H1 (cell line): ENCODE measurements around the gene SMYD3. TPM values are rescaled to one million over a fixed set of nuclear protein-coding genes. Genes with fewer than 3 reads are reported as not detected.

Experiments
- CTCF ChIA-PET: fragments of 300-600 bp; sonication (Branson Sonifier 250); formaldehyde crosslinking; loops from one replicate; lab custom pipeline; 2021; ENCODE audit not compliant: partially characterized antibody; lab: Charles Lee
- POLR2A ChIA-PET: fragments of 300-600 bp; sonication (Branson Sonifier 250); formaldehyde crosslinking; loops from one replicate; lab custom pipeline; 2021; ENCODE audit warnings: inconsistent platforms; ENCODE audit not compliant: partially characterized antibody; lab: Charles Lee
- DNase-seq, 2 experiments: peaks; one replicate each; pipeline versions ENCODE4 v3.0.0 to v3.0.0-alpha.2; 2010 to 2022; ENCODE audit warnings: low spot score in 2 of 2, low read depth in 1 of 2, mixed read lengths in 1 of 2
- FAIRE-seq: peaks from 2 replicates; lab custom pipeline; 2011; peaks lifted over from hg19 to GRCh38; lab: Jason Lieb, UNC
- H2AFZ ChIP-seq: 2 replicates; pipeline ENCODE4 v1.8.1; 2012; ENCODE audit warnings: low read length, inconsistent platforms
- H2AK5ac ChIP-seq: 2 replicates; pipeline ENCODE4 v1.6.1; 2013; ENCODE audit warnings: low read depth, low read length
- H2BK120ac ChIP-seq: replicated peaks from 2 replicates; pipeline ENCODE3; 2013; ENCODE audit warnings: low read depth, low read length, inconsistent platforms
- H2BK12ac ChIP-seq: 2 replicates; pipeline ENCODE4 v1.6.1; 2013; ENCODE audit warnings: low read depth, low read length
- H2BK15ac ChIP-seq: 2 replicates; pipeline ENCODE4 v1.6.1; 2013; ENCODE audit warnings: low read length
- H2BK20ac ChIP-seq: 2 replicates; pipeline ENCODE4 v1.6.1; 2013; ENCODE audit warnings: low read length
- H2BK5ac ChIP-seq: 2 replicates; pipeline ENCODE4 v1.6.1; 2013; ENCODE audit warnings: low read depth, low read length
- H3K14ac ChIP-seq: 2 replicates; pipeline ENCODE4 v1.6.1; 2013; ENCODE audit warnings: inconsistent platforms; ENCODE audit not compliant: insufficient read length
- H3K18ac ChIP-seq: 2 replicates; pipeline ENCODE4 v1.6.1; 2013; ENCODE audit warnings: low read length; ENCODE audit errors: extremely low read depth
- H3K23ac ChIP-seq: 2 replicates; pipeline ENCODE4 v1.6.1; 2013; ENCODE audit warnings: inconsistent platforms; ENCODE audit not compliant: insufficient read length
- H3K23me2 ChIP-seq: 2 replicates; pipeline ENCODE4 v1.6.1; 2013; ENCODE audit warnings: low read depth, low read length
- H3K27ac ChIP-seq: 2 replicates; pipeline ENCODE4 v1.6.1; 2011; ENCODE audit warnings: low read depth, low read length, inconsistent platforms
- H3K27me3 ChIP-seq, 4 experiments: replicated peaks in 1 of 4; 1 replicate in 1 of 4; 2 replicates in 3 of 4; pipeline versions ENCODE4 v1.6.1 to v1.8.1; 2011 to 2013; ENCODE audit warnings: low read length in 3 of 4, mild to moderate bottlenecking in 3 of 4, inconsistent platforms in 2 of 4, mixed read lengths in 2 of 4, moderate library complexity in 1 of 4; ENCODE audit not compliant: control insufficient read depth in 3 of 4, insufficient read depth in 3 of 4; ENCODE audit errors: extremely low read depth in 1 of 4
- H3K36me3 ChIP-seq, 4 experiments: 2 replicates each; pipeline versions ENCODE4 v1.6.1 to v1.8.1; 2011 to 2013; ENCODE audit warnings: mild to moderate bottlenecking in 4 of 4, low read length in 3 of 4, moderate library complexity in 2 of 4, control low read depth in 1 of 4, inconsistent platforms in 1 of 4; ENCODE audit not compliant: insufficient read depth in 4 of 4, control insufficient read depth in 2 of 4
- H3K4ac ChIP-seq: replicated peaks from 2 replicates; pipeline ENCODE3; 2013; ENCODE audit warnings: low read length, low read depth, mixed read lengths, inconsistent platforms; ENCODE audit not compliant: insufficient read length
- H3K4me1 ChIP-seq, 4 experiments: replicated peaks in 1 of 4; 1 replicate in 1 of 4; 2 replicates in 3 of 4; pipeline versions ENCODE4 v1.6.1 to v1.8.1; 2011 to 2013; ENCODE audit warnings: low read length in 3 of 4, inconsistent platforms in 2 of 4, mixed read lengths in 1 of 4; ENCODE audit not compliant: insufficient read depth in 4 of 4, control insufficient read depth in 3 of 4
- H3K4me2 ChIP-seq, 2 experiments: 2 replicates each; pipeline versions ENCODE4 v1.6.1 to v1.8.1; 2011 to 2013; ENCODE audit warnings: low read depth in 2 of 2, low read length in 2 of 2, control low read depth in 1 of 2, inconsistent platforms in 1 of 2, mild to moderate bottlenecking in 1 of 2; ENCODE audit not compliant: insufficient read depth in 1 of 2
- H3K4me3 ChIP-seq, 4 experiments: fragments of 200-600, 300-600 bp in 1 of 4; sonication (generic), shearing (Covaris generic), sonication (Bioruptor Twin) in 1 of 4; 2 replicates each; pipeline versions ENCODE4 v1.5.1 to v1.8.1; 2011 to 2016; ENCODE audit warnings: low read length in 4 of 4, low read depth in 3 of 4, control low read depth in 2 of 4, inconsistent platforms in 2 of 4, mild to moderate bottlenecking in 2 of 4, mixed read lengths in 1 of 4, moderate library complexity in 1 of 4; ENCODE audit not compliant: insufficient read depth in 2 of 4; ENCODE audit errors: extremely low read depth in 1 of 4
- H3K56ac ChIP-seq: replicated peaks from 2 replicates; pipeline ENCODE3; 2013; ENCODE audit warnings: low read depth, mild to moderate bottlenecking, mixed read lengths, low read length, inconsistent platforms; ENCODE audit not compliant: insufficient read length
- H3K79me1 ChIP-seq: 2 replicates; pipeline ENCODE4 v1.6.1; 2013; ENCODE audit warnings: low read depth, low read length, control low read depth
- H3K79me2 ChIP-seq, 2 experiments: 2 replicates each; pipeline versions ENCODE4 v1.6.1 to v1.8.1; 2012 to 2013; ENCODE audit warnings: low read length in 2 of 2, mild to moderate bottlenecking in 2 of 2, inconsistent platforms in 1 of 2; ENCODE audit not compliant: insufficient read depth in 2 of 2, control insufficient read depth in 1 of 2
- H3K9ac ChIP-seq, 4 experiments: replicated peaks in 1 of 4; 1 replicate in 1 of 4; 2 replicates in 3 of 4; pipeline versions ENCODE4 v1.6.1 to v1.8.1; 2011 to 2013; ENCODE audit warnings: low read depth in 3 of 4, low read length in 3 of 4, control low read depth in 2 of 4, mild to moderate bottlenecking in 2 of 4, moderate library complexity in 2 of 4, inconsistent platforms in 1 of 4; ENCODE audit errors: extremely low read depth in 1 of 4
- H3K9me3 ChIP-seq, 2 experiments: 2 replicates each; pipeline versions ENCODE4 v1.6.1 to v1.8.1; 2012 to 2013; ENCODE audit warnings: mild to moderate bottlenecking in 2 of 2, moderate library complexity in 2 of 2, control low read depth in 1 of 2, inconsistent platforms in 1 of 2, low read depth in 1 of 2, low read length in 1 of 2, mixed read lengths in 1 of 2; ENCODE audit not compliant: insufficient read depth in 2 of 2
- H4K20me1 ChIP-seq, 2 experiments: replicated peaks in 1 of 2; 2 replicates each; pipeline versions ENCODE3 to v1.8.1; 2011 to 2013; ENCODE audit warnings: inconsistent platforms in 2 of 2, low read length in 2 of 2, mild to moderate bottlenecking in 1 of 2; ENCODE audit not compliant: insufficient read depth in 2 of 2, control insufficient read depth in 1 of 2
- H4K5ac ChIP-seq: 2 replicates; pipeline ENCODE4 v1.6.1; 2013; ENCODE audit warnings: low read length, low read depth, mixed read lengths, inconsistent platforms; ENCODE audit not compliant: insufficient read length
- H4K8ac ChIP-seq: 2 replicates; pipeline ENCODE4 v1.8.0; 2013; ENCODE audit warnings: mild to moderate bottlenecking, moderate library complexity, low read length, inconsistent platforms; ENCODE audit not compliant: insufficient read depth; ENCODE audit errors: extremely low read depth
- H4K91ac ChIP-seq: replicated peaks from 2 replicates; pipeline ENCODE3; 2013; ENCODE audit warnings: low read length, mixed read lengths, inconsistent platforms; ENCODE audit not compliant: insufficient read length
- CHD1 ChIP-seq: IDR thresholded peaks from 2 replicates; pipeline ENCODE4 v1.6.1; 2012; ENCODE audit warnings: low read depth, low read length, improper control_type of control experiment
- HDAC2 ChIP-seq, 2 experiments: fragments of 300-600 bp in 1 of 2; sonication (generic) in 1 of 2; IDR thresholded peaks; 2 replicates each; pipeline ENCODE4 v1.6.1; 2011 to 2012; ENCODE audit warnings: low read depth in 2 of 2, low read length in 2 of 2, mild to moderate bottlenecking in 2 of 2, moderate library complexity in 2 of 2, borderline replicate concordance in 1 of 2, inconsistent platforms in 1 of 2
- POLR2A ChIP-seq, 2 experiments: IDR thresholded peaks; 1 replicate in 1 of 2; 2 replicates in 1 of 2; pipeline ENCODE4 v1.6.1; 2011; ENCODE audit warnings: low read depth in 2 of 2, low read length in 2 of 2, mild to moderate bottlenecking in 2 of 2; ENCODE audit errors: control extremely low read depth in 1 of 2
- SIX5 ChIP-seq: IDR thresholded peaks from 2 replicates; pipeline ENCODE4 v1.6.1; 2011; ENCODE audit warnings: mild to moderate bottlenecking, low read depth, low read length
- SP1 ChIP-seq: IDR thresholded peaks from 2 replicates; pipeline ENCODE4 v1.6.1; 2011; ENCODE audit warnings: low read depth, low read length
- TBP ChIP-seq: IDR thresholded peaks from 2 replicates; pipeline ENCODE4 v1.6.1; 2011; ENCODE audit warnings: low read depth, low read length, improper control_type of control experiment
- WGBS, 2 experiments: shearing (Covaris generic) in 1 of 2; methylation state at CpG; one replicate each; pipeline versions ENCODE4 v1.1.6 to v1.1.7; 2013 to 2015; ENCODE audit warnings: low lambda C conversion rate in 2 of 2, mixed read lengths in 2 of 2, inconsistent platforms in 1 of 2, low coverage in 1 of 2, missing lambda C conversion rate in 1 of 2; ENCODE audit not compliant: insufficient replicate concordance in 2 of 2, insufficient coverage in 1 of 2, insufficient read length in 1 of 2; ENCODE audit errors: extremely low coverage in 1 of 2, missing lambda C conversion rate in 1 of 2; 5-methylcytosine and 5-hydroxymethylcytosine counted together
- polyA plus RNA-seq, 7 experiments: library from polyadenylated mRNA; depleted of rRNA in 3 of 7; stranded (reverse) in 5 of 7; unstranded in 2 of 7; fragments of >200 nt in 5 of 7; fragments of 200-250 nt in 2 of 7; gene quantifications; 1 replicate in 5 of 7; 2 replicates in 1 of 7; 4 replicates in 1 of 7; pipeline versions ENCODE4 v1.2.1 to v1.2.3, GENCODE V29; 2011 to 2013; ENCODE audit warnings: missing spikeins in 2 of 7, mixed read lengths in 2 of 7
- total RNA-seq: library from RNA; stranded (reverse); fragmentation: NEBNext Ultra II Directional; extraction: Animal tissue kit (Norgen Biotek cat#: 25700); gene quantifications from 2 replicates; pipeline ENCODE4 v1.2.1, GENCODE V29; 2021
- TF ChIP-seq, protein P1 (sequence below), 3 experiments: IDR thresholded peaks; 1 replicate in 2 of 3; 2 replicates in 1 of 3; pipeline versions ENCODE4 v1.5.1 to v1.6.1; 2011; ENCODE audit warnings: low read length in 3 of 3, mild to moderate bottlenecking in 3 of 3, inconsistent platforms in 2 of 3, low read depth in 1 of 3, moderate library complexity in 1 of 3; ENCODE audit not compliant: insufficient read depth in 1 of 3; ENCODE audit errors: control extremely low read depth in 1 of 3

The SMYD3 gene
- total and polyA plus RNA-seq, 2 of the 8 experiments (the other 6 are each of a cell fraction or from before 2014, with no cell fraction given), result 17.3 to 25.4 TPM

DNA sequence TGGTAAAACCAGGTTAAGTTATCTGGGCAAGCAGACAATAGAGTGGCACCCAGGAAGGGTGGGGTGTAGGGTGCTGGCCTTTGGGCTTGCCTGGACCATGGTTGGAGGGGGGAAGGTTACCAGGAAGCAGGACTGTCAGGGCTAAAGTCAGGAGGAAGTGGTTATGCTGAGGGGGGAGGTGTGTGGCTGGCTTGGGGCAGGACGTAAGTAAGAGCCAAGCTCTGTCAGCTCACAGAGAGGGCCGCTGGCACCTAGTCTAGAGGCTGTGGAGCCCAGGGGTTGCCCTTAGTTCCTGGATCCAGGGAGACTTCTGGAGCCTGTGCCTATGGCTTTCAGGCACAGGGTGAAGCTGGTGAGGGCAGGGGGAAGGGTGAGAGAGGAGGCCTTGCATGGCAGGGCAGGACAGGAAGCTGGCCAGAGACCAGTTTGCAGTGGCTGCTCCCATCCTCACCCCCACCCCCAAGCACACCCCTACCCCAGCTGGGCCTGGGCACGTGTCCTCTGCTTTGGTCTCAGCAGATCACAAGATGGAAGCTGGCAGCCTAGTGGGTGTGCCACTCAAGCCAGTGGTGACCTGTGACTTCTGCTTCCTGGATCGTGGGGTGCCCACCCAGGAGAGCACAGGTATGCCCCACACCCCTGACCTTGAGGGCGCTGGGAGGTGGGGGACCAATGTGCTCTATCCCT lies 20.5 kb upstream of the SMYD3 start:
- FAIRE-seq, result no peak
- H4K5ac ChIP-seq, result no peak overlapping the region
- no peak overlapping the region for H2BK5ac ChIP-seq
- no peak for TF ChIP-seq SP1
- TF ChIP-seq SIX5, result no peak
- no peak for TF ChIP-seq TBP
- TF ChIP-seq CHD1, result no peak
- TF ChIP-seq HDAC2 (IDR thresholded peaks at IDR 0.05; ENCODE audit: borderline replicate concordance in 1 of 2, low read depth in 2 of 2, low read length in 2 of 2), result no peak
- TF ChIP-seq, protein P1, sequence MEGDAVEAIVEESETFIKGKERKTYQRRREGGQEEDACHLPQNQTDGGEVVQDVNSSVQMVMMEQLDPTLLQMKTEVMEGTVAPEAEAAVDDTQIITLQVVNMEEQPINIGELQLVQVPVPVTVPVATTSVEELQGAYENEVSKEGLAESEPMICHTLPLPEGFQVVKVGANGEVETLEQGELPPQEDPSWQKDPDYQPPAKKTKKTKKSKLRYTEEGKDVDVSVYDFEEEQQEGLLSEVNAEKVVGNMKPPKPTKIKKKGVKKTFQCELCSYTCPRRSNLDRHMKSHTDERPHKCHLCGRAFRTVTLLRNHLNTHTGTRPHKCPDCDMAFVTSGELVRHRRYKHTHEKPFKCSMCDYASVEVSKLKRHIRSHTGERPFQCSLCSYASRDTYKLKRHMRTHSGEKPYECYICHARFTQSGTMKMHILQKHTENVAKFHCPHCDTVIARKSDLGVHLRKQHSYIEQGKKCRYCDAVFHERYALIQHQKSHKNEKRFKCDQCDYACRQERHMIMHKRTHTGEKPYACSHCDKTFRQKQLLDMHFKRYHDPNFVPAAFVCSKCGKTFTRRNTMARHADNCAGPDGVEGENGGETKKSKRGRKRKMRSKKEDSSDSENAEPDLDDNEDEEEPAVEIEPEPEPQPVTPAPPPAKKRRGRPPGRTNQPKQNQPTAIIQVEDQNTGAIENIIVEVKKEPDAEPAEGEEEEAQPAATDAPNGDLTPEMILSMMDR (IDR thresholded peaks at IDR 0.05; ENCODE audit: control extremely low read depth in 1 of 3, insufficient read depth in 1 of 3, low read depth in 1 of 3, low read length in 3 of 3), result no peak
- no peak for TF ChIP-seq POLR2A (IDR thresholded peaks at IDR 0.05; ENCODE audit: control extremely low read depth in 1 of 2, low read depth in 2 of 2, low read length in 2 of 2)
- TF ChIP-seq, all 59 proteins: peak for 0
- Histone ChIP-seq H3K4ac (no peak overlapping the region), H3K4me3 (no peak overlapping the region), H2AK5ac (no peak overlapping the region), H2BK120ac (no peak overlapping the region), H2BK20ac (no peak overlapping the region), H2AFZ (no peak overlapping the region), H3K27me3 (no peaks in the 10 kb centered on the region), H4K91ac (no peak overlapping the region), H3K79me2 (no peaks in the 10 kb centered on the region), H3K9me3 (peaks cover 9 to 10% of the 10 kb centered on the region in 2 experiments), H3K27ac (no peak overlapping the region), H3K23me2 (no peaks in the 10 kb centered on the region), H3K18ac (no peak overlapping the region), H3K4me1 (no peaks in the 10 kb centered on the region), H2BK12ac (no peak overlapping the region), H3K4me2 (no peak overlapping the region), H3K14ac (no peak overlapping the region), H3K36me3 (no peaks in the 10 kb centered on the region), H3K79me1 (no peaks in the 10 kb centered on the region), H2BK15ac (no peak overlapping the region), H4K20me1 (no peaks in the 10 kb centered on the region), H3K23ac (no peak overlapping the region), H3K56ac (no peak overlapping the region), H3K9ac (no peak overlapping the region), H4K8ac (no peak overlapping the region)
- DNase-seq, result no peak
- ChIA-PET POLR2A (interaction anchor here (0.9 kb wide), 1 partner anchor 8 kb away, joined by 4 read pairs; no protein-coding TSS in a partner anchor), CTCF (interaction anchor here (1.1 kb wide), 1 partner anchor 35 kb away, joined by 3 read pairs; no protein-coding TSS in a partner anchor)
- 77% methylated on average over 5 of the region's 5 CpGs; no CpG with 5 or more reads in 1 of the 2 experiments for WGBS, 2 experiments
